GM23248 (cell line): ENCODE measurements around the gene RNLS.

Experiments
- EZH2 ChIP-seq: fragments of 200-600 bp; sonication (generic); IDR thresholded peaks from 2 replicates; pipeline ENCODE4 v1.6.1; 2018; ENCODE audit warnings: antibody characterized with exemption, mild to moderate bottlenecking; ENCODE audit not compliant: insufficient read depth, poor library complexity, severe bottlenecking
- EZH2phosphoT487 ChIP-seq: fragments of 200-600 bp; sonication (generic); IDR thresholded peaks from 2 replicates; pipeline ENCODE4 v1.6.1; 2018; ENCODE audit warnings: antibody characterized with exemption, moderate library complexity, mild to moderate bottlenecking, low read depth; ENCODE audit not compliant: insufficient read depth

DNA sequence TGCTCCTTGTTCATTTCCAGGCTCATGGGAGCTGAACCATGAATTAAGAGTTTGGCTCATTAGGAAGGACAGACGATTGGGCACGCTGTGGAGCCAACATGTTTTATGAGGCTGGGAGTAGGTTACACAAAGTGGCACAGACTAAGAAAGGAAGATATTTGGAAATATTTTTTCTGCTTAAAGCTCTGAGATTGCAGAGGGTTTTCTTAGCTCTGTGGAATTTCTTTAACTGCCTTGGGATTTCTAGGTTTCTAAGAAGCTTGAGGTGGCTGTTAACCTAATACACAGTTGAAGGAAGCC is 344.6 kb downstream of the RNLS start:
- no peak for TF ChIP-seq EZH2
- no peak for TF ChIP-seq EZH2phosphoT487
